Spleen (tissue), 11 donors: ENCODE measurements around the gene SLX4. TPM values are rescaled to one million over a fixed set of nuclear protein-coding genes. Genes with fewer than 3 reads are reported as not detected.
"Not testable (repeated sequence)": the region's sequence is repeated elsewhere in the genome, so short reads cannot be mapped to it uniquely, and the experiment has no call there.

ENCODE experiments used
- DNase-seq: peaks from one replicate; pipeline ENCODE4 v3.0.0-alpha.2; 2020
- H3K27ac ChIP-seq, 8 donors: fragments of 200-600 bp; sonication (generic) in 7 of 8; 1 replicate in 4 of 8; 2 replicates in 4 of 8; pipeline versions ENCODE4 v1.5.0 to v1.8.0; 2016 to 2021; ENCODE audit warnings: inconsistent platforms in 4 of 8, mild to moderate bottlenecking in 4 of 8, moderate library complexity in 1 of 8
- H3K27me3 ChIP-seq, 7 donors: fragments of 200-600 bp; sonication (generic) in 6 of 7; replicated peaks in 1 of 7; 1 replicate in 4 of 7; 2 replicates in 3 of 7; pipeline versions ENCODE4 v1.5.0 to v1.8.0; 2016 to 2021; ENCODE audit warnings: inconsistent platforms in 3 of 7, mild to moderate bottlenecking in 1 of 7
- H3K36me3 ChIP-seq, 6 donors: fragments of 200-600 bp; sonication (generic) in 5 of 6; 1 replicate in 4 of 6; 2 replicates in 2 of 6; pipeline versions ENCODE4 v1.5.0 to v1.8.0; 2016 to 2021; ENCODE audit warnings: inconsistent platforms in 2 of 6
- H3K4me1 ChIP-seq, 6 donors: fragments of 200-600 bp; sonication (generic) in 5 of 6; 1 replicate in 3 of 6; 2 replicates in 3 of 6; pipeline versions ENCODE4 v1.5.0 to v1.8.0; 2016 to 2021; ENCODE audit warnings: inconsistent platforms in 3 of 6
- H3K4me3 ChIP-seq, 8 donors: fragments of 200-600 bp; sonication (generic) in 7 of 8; 1 replicate in 4 of 8; 2 replicates in 4 of 8; pipeline versions ENCODE4 v1.5.0 to v1.8.0; 2016 to 2021; ENCODE audit warnings: inconsistent platforms in 4 of 8, mild to moderate bottlenecking in 4 of 8, moderate library complexity in 2 of 8
- H3K9me3 ChIP-seq, 8 donors: fragments of 200-600 bp; sonication (generic) in 7 of 8; 1 replicate in 4 of 8; 2 replicates in 4 of 8; pipeline versions ENCODE4 v1.5.0 to v1.8.0; 2016 to 2021; ENCODE audit warnings: inconsistent platforms in 4 of 8
- POLR2A ChIP-seq, 3 donors: fragments of 450-650 bp; IDR thresholded peaks; one replicate each; pipeline ENCODE4 v1.5.1; 2017; ENCODE audit warnings: antibody characterized with exemption in 3 of 3, mild to moderate bottlenecking in 1 of 3
- POLR2AphosphoS5 ChIP-seq, 3 donors: sonication (generic); formaldehyde crosslinking; IDR thresholded peaks; one replicate each; pipeline ENCODE4 v1.5.1; 2017; ENCODE audit warnings: antibody characterized with exemption in 3 of 3
- WGBS, 5 donors: extraction: QIAGEN DNeasy Blood & Tissue Kit in 3 of 5; methylation state at CpG; one replicate each; pipeline versions ENCODE4 v1.1.5 to v1.1.7; 2013 to 2018; 5-methylcytosine and 5-hydroxymethylcytosine counted together
- intact Hi-C: fragments of 100-400 bp; cut with DNase I; formaldehyde crosslinking; loops from one replicate; pipeline ENCODE4 v1.15.0; 2023; ENCODE audit warnings: low total_unique reads
- polyA plus RNA-seq, 3 donors: library from polyadenylated mRNA; stranded (reverse); fragments of 200-250 nt; gene quantifications; one replicate each; pipeline ENCODE4 v1.2.1, GENCODE V29; 2013
- total RNA-seq, 7 donors: library from RNA; depleted of rRNA in 3 of 7; stranded (reverse); fragments of >200 nt in 3 of 7; fragmentation: NEBNext Ultra II Directional in 4 of 7; extraction: Animal tissue kit (Norgen Biotek cat#: 25700) in 4 of 7; gene quantifications; one replicate each; pipeline versions ENCODE4 v1.1.0 to v1.2.1, GENCODE V29; 2016 to 2021
- TF ChIP-seq, protein P1 (sequence below), 11 experiments: fragments of 200-600 bp in 7 of 11; fragments of 450-650 bp in 4 of 11; sonication (generic) in 4 of 11; IDR thresholded peaks in 8 of 11; conservative IDR thresholded peaks in 3 of 11; 1 replicate in 7 of 11; 2 replicates in 4 of 11; pipeline versions ENCODE4 v1.4.0 to v1.8.0; 2016 to 2021; ENCODE audit warnings: antibody characterized with exemption in 11 of 11, inconsistent platforms in 4 of 11, mild to moderate bottlenecking in 1 of 11
- donor health status: healthy with polysubstance abuse.
- donor health status: DM: no; HTN: no; CAD: no; lungs with moderate emphysema.
- donor health status: DM: no; HTN: no; CAD: no.
- donor health status: Bipolar disorder and iron deficiency.
- donor health status: healthy.
- donor health status: DM: no; HTN: no; CAD: no.
- donor health status: DM: yes; HTN: yes; CAD: no.

Gene SLX4
- total and polyA plus RNA-seq, 10 donors, result 1.8 to 8.8 (median 7.0) TPM

DNA sequence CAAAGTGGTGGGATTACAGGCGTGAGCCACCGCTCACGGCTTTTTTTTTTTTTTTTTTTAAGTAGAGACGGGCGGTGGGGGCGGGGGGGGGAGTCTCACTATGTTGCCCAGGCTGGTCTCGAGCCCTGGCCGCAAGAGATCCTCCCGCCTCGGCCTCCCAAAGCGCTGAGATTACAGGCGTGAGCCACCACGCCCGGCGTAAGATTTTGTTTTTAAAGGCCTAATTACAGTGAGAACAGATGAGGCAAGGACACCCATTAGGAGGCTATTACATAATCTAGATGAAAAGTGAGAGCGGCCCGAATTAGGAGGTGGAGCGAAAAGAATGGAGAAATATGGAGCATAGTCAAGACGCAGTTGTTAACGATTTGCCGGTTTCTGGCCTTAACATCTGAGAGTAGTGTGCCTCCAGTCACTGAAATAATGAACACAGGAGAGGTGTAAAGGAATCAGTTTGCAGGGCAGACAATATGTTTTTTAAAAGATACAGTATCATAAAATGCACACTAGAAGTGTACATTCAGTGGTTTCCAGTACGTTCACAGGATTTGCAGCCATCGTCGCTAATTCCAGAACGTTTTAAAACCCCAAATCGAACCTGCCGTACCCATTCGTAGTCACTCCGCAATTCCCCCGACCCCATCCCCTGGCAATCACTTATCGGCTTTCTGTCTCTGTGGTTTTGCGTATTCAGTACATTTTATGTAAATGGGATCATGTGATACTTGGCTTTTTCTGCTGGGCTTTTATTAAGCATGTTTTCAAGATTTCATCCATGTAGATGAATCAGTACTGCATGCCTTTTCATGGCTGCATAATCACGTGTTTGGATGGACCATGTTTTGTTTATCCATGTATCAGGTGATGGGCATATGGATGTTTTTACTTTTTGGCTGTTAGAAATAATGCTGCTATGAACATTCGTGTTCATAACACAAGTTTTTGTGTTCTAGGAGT is 1.4 kb upstream of the SLX4 start:
- Histone ChIP-seq H3K36me3 (peaks cover 0 to 22% (median 0%) of the 10 kb centered on the region in 6 donors), H3K9me3 (no peaks in the 10 kb centered on the region), H3K27ac (peak overlapping the region in 4 of 8 donors; percentile 90 to 96 (median 95)), H3K4me1 (peaks cover 18 to 69% (median 31%) of the 10 kb centered on the region in 6 donors), H3K4me3 (peak overlapping the region in 7 of 8 donors; percentile 85 to 99 (median 94)), H3K27me3 (no peaks in the 10 kb centered on the region)
- intact Hi-C loops, result no loop called here
- 70 to 86% (median 74%) methylated on average over 34 of the region's 34 CpGs for whole genome bisulfite sequencing, 5 donors
- DNase-seq, result no peak
- TF ChIP-seq, protein P1, sequence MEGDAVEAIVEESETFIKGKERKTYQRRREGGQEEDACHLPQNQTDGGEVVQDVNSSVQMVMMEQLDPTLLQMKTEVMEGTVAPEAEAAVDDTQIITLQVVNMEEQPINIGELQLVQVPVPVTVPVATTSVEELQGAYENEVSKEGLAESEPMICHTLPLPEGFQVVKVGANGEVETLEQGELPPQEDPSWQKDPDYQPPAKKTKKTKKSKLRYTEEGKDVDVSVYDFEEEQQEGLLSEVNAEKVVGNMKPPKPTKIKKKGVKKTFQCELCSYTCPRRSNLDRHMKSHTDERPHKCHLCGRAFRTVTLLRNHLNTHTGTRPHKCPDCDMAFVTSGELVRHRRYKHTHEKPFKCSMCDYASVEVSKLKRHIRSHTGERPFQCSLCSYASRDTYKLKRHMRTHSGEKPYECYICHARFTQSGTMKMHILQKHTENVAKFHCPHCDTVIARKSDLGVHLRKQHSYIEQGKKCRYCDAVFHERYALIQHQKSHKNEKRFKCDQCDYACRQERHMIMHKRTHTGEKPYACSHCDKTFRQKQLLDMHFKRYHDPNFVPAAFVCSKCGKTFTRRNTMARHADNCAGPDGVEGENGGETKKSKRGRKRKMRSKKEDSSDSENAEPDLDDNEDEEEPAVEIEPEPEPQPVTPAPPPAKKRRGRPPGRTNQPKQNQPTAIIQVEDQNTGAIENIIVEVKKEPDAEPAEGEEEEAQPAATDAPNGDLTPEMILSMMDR (IDR thresholded peaks at IDR 0.05 in 8 of 11, conservative IDR thresholded peaks at IDR 0.05 in 3 of 11), result no peak
- no peak for TF ChIP-seq POLR2A (IDR thresholded peaks at IDR 0.05)
- no peak for TF ChIP-seq POLR2AphosphoS5 (IDR thresholded peaks at IDR 0.05)

GRCh38 chr16:3610698-3611145 is 684 bp downstream of the SLX4 start:
- H3K27ac ChIP-seq, result peak overlapping the region; percentile 76 to 96 (median 90)
- H3K4me3 ChIP-seq, result peak overlapping the region; percentile 85 to 99 (median 94)
- no peaks in the 10 kb centered on the region for H3K9me3 ChIP-seq
- peaks cover 0 to 31% (median 0%) of the 10 kb centered on the region in 6 donors for H3K36me3 ChIP-seq
- DNase-seq, result no peak
- 3 to 4% (median 3%) methylated on average over 7 to 10 of the region's 10 CpGs for WGBS, 5 donors
- intact Hi-C loops, result no loop called here
- TF ChIP-seq POLR2AphosphoS5 (IDR thresholded peaks at IDR 0.05) (no peak), POLR2A (IDR thresholded peaks at IDR 0.05) (no peak)
- TF ChIP-seq, protein P1 (IDR thresholded peaks at IDR 0.05 in 8 of 11, conservative IDR thresholded peaks at IDR 0.05 in 3 of 11), result no peak
- H3K27me3 ChIP-seq, result no peaks in the 10 kb centered on the region
- H3K4me1 ChIP-seq, result peaks cover 18 to 71% (median 31%) of the 10 kb centered on the region in 6 donors

GRCh38 chr16:3609895-3610697 is 1.3 kb downstream of the SLX4 start:
- TF ChIP-seq POLR2AphosphoS5 (IDR thresholded peaks at IDR 0.05) (no peak), POLR2A (IDR thresholded peaks at IDR 0.05) (no peak)
- TF ChIP-seq, protein P1 (IDR thresholded peaks at IDR 0.05 in 8 of 11, conservative IDR thresholded peaks at IDR 0.05 in 3 of 11), result no peak
- H3K36me3 ChIP-seq, result peaks cover 0 to 33% (median 4%) of the 10 kb centered on the region in 6 donors
- H3K4me1 ChIP-seq, result peaks cover 18 to 65% (median 31%) of the 10 kb centered on the region in 6 donors
- intact Hi-C loops, result no loop called here
- peak overlapping the region in 4 of 8 donors; percentile 90 to 96 (median 95) for H3K27ac ChIP-seq
- peak overlapping the region in 6 of 8 donors; percentile 85 to 99 (median 94) for H3K4me3 ChIP-seq
- H3K27me3 ChIP-seq, result no peaks in the 10 kb centered on the region
- H3K9me3 ChIP-seq, result no peaks in the 10 kb centered on the region
- 51 to 58% (median 55%) methylated on average over 14 of the region's 14 CpGs for WGBS, 5 donors
- DNase-seq, result no peak

GRCh38 chr16:3608976-3609375 is 2.4 kb downstream of the SLX4 start:
- DNase-seq, H3K27ac ChIP-seq, H3K27me3 ChIP-seq, H3K4me3 ChIP-seq, intact Hi-C loops, H3K9me3 ChIP-seq: not testable (repeated sequence)
- Histone ChIP-seq H3K36me3 (peaks cover 0 to 36% (median 7%) of the 10 kb centered on the region in 6 donors), H3K4me1 (peaks cover 18 to 54% (median 26%) of the 10 kb centered on the region in 6 donors)
- WGBS, 5 donors, result 92 to 97% (median 95%) methylated on average over 13 of the region's 13 CpGs
